KMS-11 (cell line): ENCODE data around the gene GALNTL6.
"Not testable (repeated sequence)": the region's sequence is repeated elsewhere in the genome, so short reads cannot be mapped to it uniquely, and the experiment has no call there.

Source experiments
- H2AFZ ChIP-seq: fragments of 200-600 bp; sonication (generic); 2 replicates; pipeline ENCODE4 v1.6.1; 2016; ENCODE audit warnings: antibody characterized with exemption, mixed run types, low read depth
- H3K27ac ChIP-seq: fragments of 200-600 bp; sonication (generic); 2 replicates; pipeline ENCODE4 v1.6.1; 2016; ENCODE audit warnings: mild to moderate bottlenecking, mixed run types
- H3K27me3 ChIP-seq: fragments of 200-600 bp; sonication (generic); 2 replicates; pipeline ENCODE4 v1.6.1; 2017; ENCODE audit warnings: mild to moderate bottlenecking, low read depth, mixed run types, moderate library complexity; ENCODE audit not compliant: insufficient read depth
- H3K36me3 ChIP-seq: fragments of 200-600 bp; sonication (generic); 2 replicates; pipeline ENCODE4 v1.6.1; 2017; ENCODE audit warnings: mild to moderate bottlenecking, mixed run types; ENCODE audit not compliant: insufficient read depth
- H3K4me1 ChIP-seq: fragments of 200-600 bp; sonication (generic); 2 replicates; pipeline ENCODE4 v1.6.1; 2016; ENCODE audit warnings: mild to moderate bottlenecking, low read depth, mixed run types; ENCODE audit not compliant: poor library complexity, severe bottlenecking
- H3K4me2 ChIP-seq: fragments of 200-600 bp; sonication (generic); 2 replicates; pipeline ENCODE4 v1.7.0; 2016; ENCODE audit warnings: mild to moderate bottlenecking, mixed run types
- H3K4me3 ChIP-seq: fragments of 200-600 bp; sonication (generic); IDR thresholded peaks from 2 replicates; pipeline ENCODE4 v1.6.1; 2017; ENCODE audit warnings: low read depth, low read length, mixed read lengths; ENCODE audit not compliant: insufficient read depth
- H3K79me2 ChIP-seq: fragments of 200-600 bp; sonication (generic); 2 replicates; pipeline ENCODE4 v1.6.1; 2016; ENCODE audit warnings: low read depth, mixed run types; ENCODE audit not compliant: insufficient read depth
- H3K9ac ChIP-seq: fragments of 200-600 bp; sonication (generic); 2 replicates; pipeline ENCODE4 v1.6.1; 2016; ENCODE audit warnings: mild to moderate bottlenecking, mixed run types
- H4K20me1 ChIP-seq: fragments of 200-600 bp; sonication (generic); 2 replicates; pipeline ENCODE4 v1.6.1; 2016; ENCODE audit warnings: mild to moderate bottlenecking, mixed run types; ENCODE audit not compliant: insufficient read depth
- CTCF ChIP-seq: fragments of 200-600 bp; sonication (generic); conservative IDR thresholded peaks from 2 replicates; pipeline ENCODE4 v1.6.1; 2017; ENCODE audit warnings: low read depth, mild to moderate bottlenecking, antibody characterized with exemption, low read length, moderate library complexity, mixed read lengths

GALNTL6 gene

GRCh38 chr4:172951679-172952451 is 1138.7 kb downstream of the GALNTL6 start:
- Histone ChIP-seq H3K4me2 (no peak overlapping the region), H2AFZ (no peak overlapping the region), H3K9ac (no peak overlapping the region), H3K27me3 (no peaks in the 10 kb centered on the region), H3K4me3 (no peak overlapping the region), H3K27ac (no peak overlapping the region), H3K4me1 (no peaks in the 10 kb centered on the region), H4K20me1 (no peaks in the 10 kb centered on the region), H3K36me3 (no peaks in the 10 kb centered on the region), H3K79me2 (no peaks in the 10 kb centered on the region)
- TF ChIP-seq CTCF: no peak

GRCh38 chr4:172953896-172954568 is 1140.8 kb downstream of the GALNTL6 start:
- no peaks in the 10 kb centered on the region for H3K27me3 ChIP-seq
- no peak overlapping the region for H3K4me2 ChIP-seq
- no peaks in the 10 kb centered on the region for H4K20me1 ChIP-seq
- no peak overlapping the region for H3K9ac ChIP-seq
- no peak for TF ChIP-seq CTCF
- H3K79me2 ChIP-seq: no peaks in the 10 kb centered on the region
- H2AFZ ChIP-seq: no peak overlapping the region
- H3K27ac ChIP-seq: no peak overlapping the region
- H3K4me1 ChIP-seq: no peaks in the 10 kb centered on the region
- H3K36me3 ChIP-seq: no peaks in the 10 kb centered on the region
- H3K4me3 ChIP-seq: no peak overlapping the region

- H3K4me3 ChIP-seq, H3K27ac ChIP-seq, H3K27me3 ChIP-seq, H3K9ac ChIP-seq, H3K4me1 ChIP-seq, H3K4me2 ChIP-seq, H4K20me1 ChIP-seq, H3K36me3 ChIP-seq, H2AFZ ChIP-seq, H3K79me2 ChIP-seq: not testable (repeated sequence)
Measured at GRCh38 chr4:172956340-172956739, 1143.1 kb downstream of the GALNTL6 start.

GRCh38 chr4:172957216-172957615 is 1144.0 kb downstream of the GALNTL6 start:
- Histone ChIP-seq H3K36me3 (no peaks in the 10 kb centered on the region), H3K27ac (no peak overlapping the region), H3K27me3 (no peaks in the 10 kb centered on the region), H3K79me2 (no peaks in the 10 kb centered on the region), H3K4me3 (no peak overlapping the region), H3K4me2 (no peak overlapping the region), H4K20me1 (no peaks in the 10 kb centered on the region), H3K9ac (no peak overlapping the region), H2AFZ (no peak overlapping the region), H3K4me1 (no peaks in the 10 kb centered on the region)
- TF ChIP-seq CTCF: no peak
